Heart right ventricle (tissue), 16 donors: Measurements from ENCODE around the gene PDLIM5. TPM values are rescaled to one million over a fixed set of nuclear protein-coding genes. Genes with fewer than 3 reads are reported as not detected.

Source experiments
- ATAC-seq, 8 donors: fragments of 200-7000 bp; cut with Tn5 transposase; one replicate each; pipeline ENCODE4 v1.9.1; 2020; ENCODE audit warnings: mild to moderate bottlenecking in 8 of 8, moderate library complexity in 8 of 8, moderate number of reproducible peaks in 1 of 8
- DNase-seq, 2 donors: peaks; one replicate each; pipeline ENCODE4 v3.0.0-alpha.2; 2020
- H3K27ac ChIP-seq, 10 donors: fragments of 200-600 bp; sonication (generic) in 2 of 10; one replicate each; pipeline versions ENCODE4 v1.5.0 to v1.8.0; 2020 to 2022; ENCODE audit warnings: mild to moderate bottlenecking in 3 of 10
- H3K27me3 ChIP-seq, 7 donors: fragments of 200-600 bp; one replicate each; pipeline ENCODE4 v1.8.0; 2021 to 2022; ENCODE audit warnings: mild to moderate bottlenecking in 2 of 7
- H3K36me3 ChIP-seq, 9 donors: fragments of 200-600 bp; sonication (generic) in 1 of 9; one replicate each; pipeline versions ENCODE4 v1.5.0 to v1.8.0; 2020 to 2022; ENCODE audit warnings: mild to moderate bottlenecking in 2 of 9
- H3K4me1 ChIP-seq, 9 donors: fragments of 200-600 bp; sonication (generic) in 1 of 9; one replicate each; pipeline versions ENCODE4 v1.5.0 to v1.8.0; 2020 to 2022; ENCODE audit warnings: mild to moderate bottlenecking in 4 of 9
- H3K4me3 ChIP-seq, 10 donors: fragments of 200-600 bp; sonication (generic) in 2 of 10; one replicate each; pipeline versions ENCODE4 v1.5.0 to v1.8.0; 2020 to 2022; ENCODE audit warnings: mild to moderate bottlenecking in 7 of 10, moderate library complexity in 2 of 10
- H3K9me3 ChIP-seq, 11 donors: fragments of 200-600 bp in 10 of 11; sonication (generic) in 2 of 11; one replicate each; pipeline versions ENCODE4 v1.5.0 to v1.8.0; 2013 to 2022; ENCODE audit warnings: mild to moderate bottlenecking in 2 of 11, control low read depth in 1 of 11, moderate library complexity in 1 of 11
- CTCF ChIP-seq, 9 donors: fragments of 200-600 bp; sonication (generic) in 2 of 9; IDR thresholded peaks; one replicate each; pipeline versions ENCODE4 v1.5.0 to v1.8.0; 2021 to 2022; ENCODE audit warnings: antibody characterized with exemption in 9 of 9, mild to moderate bottlenecking in 5 of 9, moderate library complexity in 1 of 9
- WGBS, 2 donors: extraction: QIAGEN DNeasy Blood & Tissue Kit; methylation state at CpG; one replicate each; pipeline ENCODE4 v1.1.7; 2013; ENCODE audit warnings: inconsistent platforms in 1 of 2; 5-methylcytosine and 5-hydroxymethylcytosine counted together
- intact Hi-C, 10 donors: fragments of 100-400 bp; cut with DNase I; formaldehyde crosslinking; loops; one replicate each; pipeline versions ENCODE4 v1.11.1 to v1.14.2; 2022
- polyA plus RNA-seq, 2 donors: library from polyadenylated mRNA; stranded (reverse); fragments of 200-250 nt; gene quantifications; one replicate each; pipeline ENCODE4 v1.2.3, GENCODE V29; 2013
- total RNA-seq, 10 donors: library from RNA; stranded (reverse); fragmentation: NEBNext Ultra II Directional in 3 of 10; extraction: Animal tissue kit (Norgen Biotek cat#: 25700) in 3 of 10; gene quantifications; one replicate each; pipeline versions ENCODE4 v1.2.1 to v1.2.4, GENCODE V29; 2021 to 2023
- donor health status: Arrhythmogenic right ventricular cardiomyopathy.
- donor health status: ischemic (EF 13 %, LVEDD 7.1; RV severe dilation, severe dysfunction).
- donor health status: healthy with polysubstance abuse.
- donor health status: DM: no; HTN: yes; CAD: no.
- donor health status: DM: no; HTN: no; CAD: no.
- donor health status: ischemic (EF 25% LVEDD 6.9; RV normal size, moderate dysfunction).
- donor health status: ischemic (EF 25% LVEDD 5.7; RV mildly dilated, moderate dysfunction).
- donor health status: healthy.
- donor health status: DM: yes; HTN: yes; CAD: no.
- donor health status: Ischemic cardiomyopathy.
- donor health status: ischemic (EF 35%, LVEDD 5.7; RV mildly dilated, moderate dysfunction).
- donor health status: nonischemic (EF 11% LVEDD 7.7; RV severe dilation, severe dysfunction).
- donor health status: DM: yes; HTN: yes; CAD: no.
- donor health status: PGD.
- donor health status: ischemic (EF 29% LVEDD 5.4; RV normal size, mild dysfunction).
- donor health status: nonischemic (EF 23%, LVEDD 6.1; RV moderate dilation, normal function).

PDLIM5 gene
- total and polyA plus RNA-seq, 12 donors = 221 to 1,549 (median 1,269) TPM

DNA sequence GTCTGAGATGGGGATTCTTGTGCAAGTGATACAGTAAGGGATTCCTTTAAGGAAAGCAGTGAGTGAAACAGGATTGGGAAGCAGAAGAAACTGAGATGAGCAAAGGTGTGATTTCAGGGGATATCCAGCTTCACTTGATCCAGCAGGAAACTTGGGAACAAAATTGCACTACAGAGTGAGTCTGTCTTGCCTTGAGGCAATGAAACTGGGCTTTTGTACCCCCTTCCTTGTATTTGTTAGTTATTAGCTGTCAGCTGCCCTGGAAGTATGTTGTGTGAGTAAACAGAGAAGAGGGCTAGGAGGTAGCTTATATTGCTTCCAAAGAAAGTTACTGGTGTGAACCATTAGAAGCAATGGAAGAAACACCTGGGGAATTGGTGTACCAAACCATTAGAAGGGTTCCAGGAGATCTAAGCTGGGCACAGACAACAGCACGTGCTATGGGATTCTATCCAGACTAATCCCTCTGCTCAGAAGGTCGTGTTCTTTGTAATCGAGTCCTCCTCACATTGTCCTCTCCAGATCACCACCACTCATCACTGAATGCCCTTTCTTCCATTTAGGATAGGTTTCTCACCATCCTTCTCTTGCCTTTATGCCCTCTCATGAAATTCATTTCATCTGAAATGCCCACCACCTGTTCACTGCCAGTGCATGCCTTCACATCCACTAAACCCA is 76.0 kb downstream of the PDLIM5 start:
- 42 to 63% methylated on average over 3 of the region's 3 CpGs for WGBS, 2 donors
- no peak for DNase-seq
- peaks cover 0 to 43% (median 0%) of the 10 kb centered on the region in 9 donors for H3K36me3 ChIP-seq
- peak overlapping the region in 9 of 10 donors; percentile 24 to 74 (median 63) for H3K27ac ChIP-seq
- no peaks in the 10 kb centered on the region for H3K27me3 ChIP-seq
- peak; percentile 21 to 79 (median 50) for ATAC-seq
- no peak overlapping the region for H3K4me3 ChIP-seq
- intact Hi-C loops = no loop called here
- TF ChIP-seq CTCF (IDR thresholded peaks at IDR 0.05) = no peak
- peaks cover 19 to 99% (median 86%) of the 10 kb centered on the region in 9 donors for H3K4me1 ChIP-seq
- H3K9me3 ChIP-seq = no peaks in the 10 kb centered on the region

- H3K27ac ChIP-seq = peak overlapping the region in 7 of 10 donors; percentile 18 to 74 (median 67)
- DNase-seq = no peak
- peak in 5 of 8 donors; percentile 23 to 54 (median 48) for ATAC-seq
- intact Hi-C loops = no loop called here
- 60 to 71% methylated on average over 8 of the region's 8 CpGs for WGBS, 2 donors
- H3K4me3 ChIP-seq = no peak overlapping the region
- peaks cover 0 to 38% (median 0%) of the 10 kb centered on the region in 9 donors for H3K36me3 ChIP-seq
- peaks cover 16 to 99% (median 84%) of the 10 kb centered on the region in 9 donors for H3K4me1 ChIP-seq
- no peaks in the 10 kb centered on the region for H3K27me3 ChIP-seq
- no peak for TF ChIP-seq CTCF (IDR thresholded peaks at IDR 0.05)
- no peaks in the 10 kb centered on the region for H3K9me3 ChIP-seq
Measured at GRCh38 chr4:94528792-94529451, 77.2 kb downstream of the PDLIM5 start.

GRCh38 chr4:94530073-94530472 is 78.3 kb downstream of the PDLIM5 start:
- ATAC-seq = peak in 1 of 8 donors; percentile 3
- intact Hi-C loops = loop anchor here in 2 of 10 donors (10.0 kb wide), 1 partner anchor 75 kb away; the partner anchor contains the start of gene PDLIM5 (in 2 of the 2)
- peaks cover 14 to 99% (median 86%) of the 10 kb centered on the region in 9 donors for H3K4me1 ChIP-seq
- TF ChIP-seq CTCF (IDR thresholded peaks at IDR 0.05) = no peak
- no peaks in the 10 kb centered on the region for H3K27me3 ChIP-seq
- H3K9me3 ChIP-seq = no peaks in the 10 kb centered on the region
- peaks cover 0 to 26% (median 0%) of the 10 kb centered on the region in 9 donors for H3K36me3 ChIP-seq
- no peak overlapping the region for H3K4me3 ChIP-seq
- H3K27ac ChIP-seq = peak overlapping the region in 7 of 10 donors; percentile 4 to 74 (median 67)
- DNase-seq = no peak

DNA sequence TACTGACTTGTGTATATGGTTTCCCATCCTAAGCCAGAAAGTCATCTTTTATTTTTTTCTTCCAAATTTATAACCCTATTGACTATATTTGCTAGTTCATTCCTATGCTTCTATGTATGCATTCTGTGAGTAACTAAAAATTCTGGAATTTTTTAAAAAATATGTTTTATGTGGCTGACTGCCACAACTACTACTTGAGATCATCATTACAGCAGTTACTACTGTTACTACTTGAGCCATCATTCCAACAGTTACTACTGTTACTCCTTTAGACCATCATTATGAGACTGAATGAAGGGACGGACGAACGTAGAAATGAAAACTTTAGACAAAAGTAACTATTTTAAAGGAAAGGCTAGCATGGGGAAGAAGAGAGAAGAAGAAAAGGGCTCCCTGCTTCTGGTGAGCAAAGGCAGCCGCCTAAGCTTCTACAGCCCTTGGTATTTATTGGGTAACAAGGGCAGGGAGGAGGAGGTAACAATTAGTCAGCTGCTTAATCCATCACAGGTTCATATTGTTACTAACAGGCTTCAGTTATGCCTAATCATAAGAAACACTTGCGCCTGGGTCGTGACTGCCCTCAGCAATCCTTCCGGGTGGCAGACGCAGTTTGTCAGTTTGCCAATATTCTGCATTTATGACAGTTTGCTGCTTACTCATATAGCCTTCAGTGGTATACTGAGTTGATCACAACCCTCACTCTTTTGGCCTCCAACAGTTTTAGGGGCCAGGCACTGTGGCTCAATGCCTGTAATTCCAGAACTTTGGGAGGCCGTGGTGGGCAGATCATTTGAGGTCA is 80.4 kb downstream of the PDLIM5 start:
- H3K4me1 ChIP-seq = peaks cover 12 to 100% (median 85%) of the 10 kb centered on the region in 9 donors
- H3K36me3 ChIP-seq = peaks cover 0 to 20% (median 0%) of the 10 kb centered on the region in 9 donors
- H3K27ac ChIP-seq = peak overlapping the region in 6 of 10 donors; percentile 15 to 72 (median 52)
- H3K9me3 ChIP-seq = no peaks in the 10 kb centered on the region
- DNase-seq (no peak), ATAC-seq (peak in 2 of 8 donors; percentile 10 to 14)
- no peak for TF ChIP-seq CTCF (IDR thresholded peaks at IDR 0.05)
- no peaks in the 10 kb centered on the region for H3K27me3 ChIP-seq
- intact Hi-C loops = loop anchor here in 2 of 10 donors (10.0 kb wide), 1 partner anchor 77 kb away; the partner anchor contains the start of gene PDLIM5 (in 2 of the 2)
- 68 to 74% methylated on average over 9 of the region's 9 CpGs for WGBS, 2 donors
- no peak overlapping the region for H3K4me3 ChIP-seq
